OCI-LY1 (cell line): ENCODE results near the gene ANO3.

Experiments used
- H2AFZ ChIP-seq: fragments of 200-600 bp; sonication (generic), shearing (Covaris generic); 2 replicates; pipeline ENCODE4 v1.6.0; 2014; ENCODE audit warnings: antibody characterized with exemption, mild to moderate bottlenecking, low read length
- H3F3A ChIP-seq: fragments of 200-600 bp; sonication (generic), shearing (Covaris generic); 2 replicates; pipeline ENCODE4 v1.6.0; 2014; ENCODE audit warnings: mild to moderate bottlenecking, antibody characterized with exemption, low read length, moderate library complexity; ENCODE audit not compliant: insufficient read depth
- H3K27ac ChIP-seq: fragments of 200-600 bp; sonication (generic); 2 replicates; pipeline ENCODE4 v1.5.1; 2014; ENCODE audit warnings: low read length, mixed run types, mild to moderate bottlenecking, low read depth; ENCODE audit not compliant: poor library complexity, severe bottlenecking
- H3K27me3 ChIP-seq: fragments of 200-600 bp; sonication (generic); 2 replicates; pipeline ENCODE4 v1.6.0; 2014; ENCODE audit warnings: antibody characterized with exemption, mild to moderate bottlenecking, low read length, moderate library complexity; ENCODE audit not compliant: insufficient read depth
- H3K36me3 ChIP-seq: fragments of 200-600 bp; sonication (generic); 2 replicates; pipeline ENCODE4 v1.6.1; 2014; ENCODE audit warnings: mild to moderate bottlenecking, antibody characterized with exemption, low read length, moderate library complexity, mixed read lengths; ENCODE audit not compliant: insufficient read depth
- H3K4me1 ChIP-seq: fragments of 200-600 bp; sonication (generic); 2 replicates; pipeline ENCODE4 v1.5.1; 2014; ENCODE audit warnings: mild to moderate bottlenecking, low read length, moderate library complexity; ENCODE audit not compliant: insufficient read depth, severe bottlenecking
- H3K4me2 ChIP-seq: fragments of 200-600 bp; sonication (generic), shearing (Covaris generic); 2 replicates; pipeline ENCODE4 v1.6.1; 2014; ENCODE audit warnings: low read length
- H3K4me3 ChIP-seq: fragments of 200-600 bp; sonication (generic); 2 replicates; pipeline ENCODE4 v1.5.1; 2014; ENCODE audit warnings: low read length, low read depth, mild to moderate bottlenecking, mixed read lengths; ENCODE audit not compliant: poor library complexity, severe bottlenecking
- H3K79me2 ChIP-seq: fragments of 200-600 bp; shearing (Covaris generic); 2 replicates; pipeline ENCODE4 v1.6.1; 2016; ENCODE audit warnings: mixed run types, low read length, mixed read lengths; ENCODE audit not compliant: insufficient read depth
- H3K9ac ChIP-seq: fragments of 200-600 bp; sonication (generic), shearing (Covaris generic); 2 replicates; pipeline ENCODE4 v1.6.1; 2014; ENCODE audit warnings: mild to moderate bottlenecking, low read length, mixed read lengths
- H3K9me2 ChIP-seq: fragments of 200-600 bp; sonication (generic), shearing (Covaris generic); 2 replicates; pipeline ENCODE4 v1.6.1; 2014; ENCODE audit warnings: low read depth, mild to moderate bottlenecking, low read length, mixed read lengths
- H3K9me3 ChIP-seq: fragments of 200-600 bp; shearing (Covaris generic); 2 replicates; pipeline ENCODE4 v1.6.1; 2014; ENCODE audit warnings: low read length, mixed read lengths
- H4K20me1 ChIP-seq: fragments of 200-600 bp; sonication (generic), shearing (Covaris generic); 2 replicates; pipeline ENCODE4 v1.6.0; 2016; ENCODE audit warnings: mild to moderate bottlenecking, low read length; ENCODE audit not compliant: insufficient read depth
- CTCF ChIP-seq: fragments of 200-600 bp; sonication (generic), shearing (Covaris generic); IDR thresholded peaks from 2 replicates; pipeline ENCODE4 v1.5.1; 2017; ENCODE audit warnings: mild to moderate bottlenecking, antibody characterized with exemption, low read length, moderate library complexity, mixed read lengths
- EZH2 ChIP-seq: fragments of 200-600 bp; sonication (generic), shearing (Covaris generic); IDR thresholded peaks from 2 replicates; pipeline ENCODE4 v1.8.0; 2017; ENCODE audit warnings: borderline replicate concordance, mixed run types, mild to moderate bottlenecking, antibody characterized with exemption, low read length, moderate library complexity, mixed read lengths

The ANO3 gene

GRCh38 chr11:26331911-26332571 is at the start of gene ANO3:
Gene ANO3, plus strand, starts transcription at chr11:26332130. Its CDS starts 146 bp downstream, at chr11:26332276.
- H3K4me2 ChIP-seq = 0 out of 2 replicates have a peak within 1 kb of the TSS, but pooled peaks have one; percentile 17
- H3K9ac ChIP-seq = no peak within 1 kb of the TSS
- H3K9me3 ChIP-seq = no peaks in the 10 kb centered on the region
- H3K9me2 ChIP-seq = no peaks in the 10 kb centered on the region
- no peak within 1 kb of the TSS for H3K27ac ChIP-seq
- H2AFZ ChIP-seq = no peak within 1 kb of the TSS
- no peaks in the 10 kb centered on the region for H4K20me1 ChIP-seq
- no peak within 1 kb of the TSS for H3K4me3 ChIP-seq
- H3K27me3 ChIP-seq = no peaks in the 10 kb centered on the region
- no peaks in the 10 kb centered on the region for H3K79me2 ChIP-seq
- no peaks in the 10 kb centered on the region for H3F3A ChIP-seq
- H3K4me1 ChIP-seq = no peaks in the 10 kb centered on the region
- no peaks in the 10 kb centered on the region for H3K36me3 ChIP-seq
- TF ChIP-seq CTCF (peak; percentile 40), EZH2 (no peak)

DNA sequence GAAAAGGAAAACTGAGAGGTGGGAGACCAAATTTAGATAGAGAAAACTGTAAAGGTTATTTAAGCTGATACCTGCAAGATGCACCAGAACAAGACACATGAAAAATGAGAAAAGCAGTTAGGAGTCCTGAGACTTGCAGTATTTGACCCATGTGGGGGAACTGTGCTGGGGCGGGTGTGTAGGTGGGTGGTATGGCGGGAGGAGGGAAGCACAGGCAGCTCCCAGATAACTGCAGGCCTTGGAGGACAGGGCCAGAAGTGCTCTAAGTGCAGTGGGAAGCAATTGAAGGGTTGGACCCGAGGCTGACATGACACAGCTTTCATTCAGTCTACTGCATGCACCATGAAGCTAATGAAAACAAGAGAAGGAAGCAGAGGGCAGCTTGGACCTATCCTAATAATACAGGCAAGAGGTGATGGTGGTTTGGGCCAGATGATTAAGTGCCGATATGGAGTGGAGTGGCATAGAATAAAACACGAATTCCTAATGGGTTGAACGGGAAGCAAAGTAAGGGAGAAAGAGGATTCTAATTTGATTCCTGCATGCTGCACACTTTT is 48.0 kb upstream of the ANO3 start:
- Histone ChIP-seq H3K9me2 (no peaks in the 10 kb centered on the region), H3K79me2 (no peaks in the 10 kb centered on the region), H3K4me3 (no peak overlapping the region), H3K4me2 (no peak overlapping the region), H3K27me3 (no peaks in the 10 kb centered on the region), H3K4me1 (no peaks in the 10 kb centered on the region), H3K9me3 (no peaks in the 10 kb centered on the region), H3K36me3 (no peaks in the 10 kb centered on the region), H3K27ac (no peak overlapping the region), H4K20me1 (no peaks in the 10 kb centered on the region), H3F3A (no peaks in the 10 kb centered on the region), H2AFZ (no peak overlapping the region), H3K9ac (no peak overlapping the region)
- TF ChIP-seq EZH2 (no peak), CTCF (no peak)

- Histone ChIP-seq H3K36me3 (no peaks in the 10 kb centered on the region), H3K4me2 (no peak overlapping the region), H3K27me3 (no peaks in the 10 kb centered on the region), H3K27ac (no peak overlapping the region), H3K9me2 (no peaks in the 10 kb centered on the region), H3K9me3 (no peaks in the 10 kb centered on the region), H3K79me2 (no peaks in the 10 kb centered on the region), H3K9ac (no peak overlapping the region), H3K4me3 (no peak overlapping the region), H3K4me1 (no peaks in the 10 kb centered on the region), H4K20me1 (no peaks in the 10 kb centered on the region), H2AFZ (no peak overlapping the region), H3F3A (no peaks in the 10 kb centered on the region)
- no peak for TF ChIP-seq CTCF
- no peak for TF ChIP-seq EZH2
Observed at GRCh38 chr11:26285608-26286007, 46.3 kb upstream of the ANO3 start.
